Uterus (tissue), 2 donors: ENCODE data around the gene TNFRSF18.

ENCODE experiments used
- POLR2A ChIP-seq, 2 donors: fragments of 450-650 bp; IDR thresholded peaks; one replicate each; pipeline ENCODE4 v1.6.1; 2016; ENCODE audit warnings: antibody characterized with exemption in 2 of 2, mild to moderate bottlenecking in 1 of 2, moderate library complexity in 1 of 2
- TF ChIP-seq, protein P1 (sequence below), 4 experiments: fragments of 200-600 bp in 2 of 4; fragments of 450-650 bp in 2 of 4; sonication (generic) in 2 of 4; IDR thresholded peaks; one replicate each; pipeline ENCODE4 v1.5.1; 2016 to 2019; ENCODE audit warnings: antibody characterized with exemption in 4 of 4, mild to moderate bottlenecking in 2 of 4, moderate library complexity in 1 of 4

GRCh38 chr1:1231400-1232207, 25.2 kb upstream of the TNFRSF18 start, which contains the start of gene SDF4:
- peak in 1 of 2 donors; percentile 51 for TF ChIP-seq POLR2A (IDR thresholded peaks at IDR 0.05)
- TF ChIP-seq, protein P1, sequence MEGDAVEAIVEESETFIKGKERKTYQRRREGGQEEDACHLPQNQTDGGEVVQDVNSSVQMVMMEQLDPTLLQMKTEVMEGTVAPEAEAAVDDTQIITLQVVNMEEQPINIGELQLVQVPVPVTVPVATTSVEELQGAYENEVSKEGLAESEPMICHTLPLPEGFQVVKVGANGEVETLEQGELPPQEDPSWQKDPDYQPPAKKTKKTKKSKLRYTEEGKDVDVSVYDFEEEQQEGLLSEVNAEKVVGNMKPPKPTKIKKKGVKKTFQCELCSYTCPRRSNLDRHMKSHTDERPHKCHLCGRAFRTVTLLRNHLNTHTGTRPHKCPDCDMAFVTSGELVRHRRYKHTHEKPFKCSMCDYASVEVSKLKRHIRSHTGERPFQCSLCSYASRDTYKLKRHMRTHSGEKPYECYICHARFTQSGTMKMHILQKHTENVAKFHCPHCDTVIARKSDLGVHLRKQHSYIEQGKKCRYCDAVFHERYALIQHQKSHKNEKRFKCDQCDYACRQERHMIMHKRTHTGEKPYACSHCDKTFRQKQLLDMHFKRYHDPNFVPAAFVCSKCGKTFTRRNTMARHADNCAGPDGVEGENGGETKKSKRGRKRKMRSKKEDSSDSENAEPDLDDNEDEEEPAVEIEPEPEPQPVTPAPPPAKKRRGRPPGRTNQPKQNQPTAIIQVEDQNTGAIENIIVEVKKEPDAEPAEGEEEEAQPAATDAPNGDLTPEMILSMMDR (IDR thresholded peaks at IDR 0.05), result peak in 1 of 4 experiments; percentile 2
